ENCODE results near the gene LRRC8C.

The LRRC8C gene

GRCh38 chr1:89728381-89728780, 95.5 kb downstream of the LRRC8C start:
- Histone ChIP-seq H3K36me3 (ENCODE audit: insufficient read depth, low read length) (no peaks in the 10 kb centered on the region), H3K4me1 (ENCODE audit: control insufficient read depth, insufficient read depth, low read length) (peaks cover 23% of the 10 kb centered on the region), H3K9me3 (replicated peaks; ENCODE audit: low read length) (no peaks in the 10 kb centered on the region), H3K9ac (ENCODE audit: low read depth, low read length) (no peak overlapping the region), H3K27me3 (ENCODE audit: control insufficient read depth, insufficient read depth, low read length) (no peaks in the 10 kb centered on the region), H3K4me3 (ENCODE audit: low read length) (no peak overlapping the region), H3K4me2 (ENCODE audit: low read length) (no peak overlapping the region)

DNA sequence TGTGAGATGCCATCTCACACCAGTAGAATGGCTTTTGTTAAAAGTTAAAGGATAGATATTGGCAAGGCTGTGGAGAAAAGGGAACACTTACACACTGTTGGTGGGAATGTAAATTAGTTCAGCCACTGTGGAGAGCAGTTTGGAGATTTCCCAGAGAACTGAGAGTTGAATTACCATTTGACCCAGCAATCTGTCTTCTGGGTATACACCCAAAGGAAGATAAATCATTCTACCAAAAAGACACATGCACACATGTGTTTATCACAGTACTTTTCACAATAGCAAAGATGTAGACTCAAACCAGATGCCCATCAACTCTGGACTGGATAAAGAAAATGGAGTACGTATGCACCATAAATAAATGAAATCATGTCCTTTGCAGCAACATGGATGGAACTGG, 99.3 kb downstream of the LRRC8C start:
- Histone ChIP-seq H3K9me3 (replicated peaks; ENCODE audit: low read length) (no peaks in the 10 kb centered on the region), H3K27me3 (ENCODE audit: control insufficient read depth, insufficient read depth, low read length) (no peaks in the 10 kb centered on the region), H3K9ac (ENCODE audit: low read depth, low read length) (no peak overlapping the region), H3K4me2 (ENCODE audit: low read length) (no peak overlapping the region), H3K36me3 (ENCODE audit: insufficient read depth, low read length) (no peaks in the 10 kb centered on the region), H3K4me3 (ENCODE audit: low read length) (no peak overlapping the region), H3K4me1 (ENCODE audit: control insufficient read depth, insufficient read depth, low read length) (no peaks in the 10 kb centered on the region)

GRCh38 chr1:89732643-89733222, 99.8 kb downstream of the LRRC8C start:
- Histone ChIP-seq H3K4me1 (ENCODE audit: control insufficient read depth, insufficient read depth, low read length) (no peaks in the 10 kb centered on the region), H3K4me3 (ENCODE audit: low read length) (no peak overlapping the region), H3K27me3 (ENCODE audit: control insufficient read depth, insufficient read depth, low read length) (no peaks in the 10 kb centered on the region), H3K9ac (ENCODE audit: low read depth, low read length) (no peak overlapping the region), H3K9me3 (replicated peaks; ENCODE audit: low read length) (no peaks in the 10 kb centered on the region), H3K4me2 (ENCODE audit: low read length) (no peak overlapping the region), H3K36me3 (ENCODE audit: insufficient read depth, low read length) (no peaks in the 10 kb centered on the region)

DNA sequence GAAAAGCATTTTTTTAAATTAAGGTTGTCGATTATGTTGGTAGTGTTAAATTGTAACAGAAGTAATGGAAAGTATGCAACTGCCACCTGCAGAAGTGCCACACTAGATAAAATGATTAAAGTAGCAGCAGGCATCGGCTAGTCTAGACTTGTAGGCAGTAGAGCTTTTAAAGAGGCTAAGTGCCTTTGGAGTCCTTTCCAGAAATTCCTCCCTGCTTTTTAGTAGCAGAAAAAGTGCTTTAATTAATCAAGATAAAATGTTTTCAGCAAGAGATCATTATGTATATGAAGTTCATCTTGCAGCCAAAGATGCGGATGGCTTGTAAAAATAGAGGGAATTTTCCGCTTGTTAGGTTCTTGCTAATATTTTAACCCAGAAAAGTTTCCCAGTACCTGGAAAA, 100.8 kb downstream of the LRRC8C start:
- no peaks in the 10 kb centered on the region for H3K4me1 ChIP-seq (ENCODE audit: control insufficient read depth, insufficient read depth, low read length)
- no peak overlapping the region for H3K9ac ChIP-seq (ENCODE audit: low read depth, low read length)
- no peaks in the 10 kb centered on the region for H3K27me3 ChIP-seq (ENCODE audit: control insufficient read depth, insufficient read depth, low read length)
- H3K36me3 ChIP-seq (ENCODE audit: insufficient read depth, low read length): no peaks in the 10 kb centered on the region
- H3K4me3 ChIP-seq (ENCODE audit: low read length): no peak overlapping the region
- H3K4me2 ChIP-seq (ENCODE audit: low read length): no peak overlapping the region
- H3K9me3 ChIP-seq (replicated peaks; ENCODE audit: low read length): no peaks in the 10 kb centered on the region

- Histone ChIP-seq H3K9ac (ENCODE audit: low read depth, low read length) (no peak overlapping the region), H3K27me3 (ENCODE audit: control insufficient read depth, insufficient read depth, low read length) (no peaks in the 10 kb centered on the region), H3K4me3 (ENCODE audit: low read length) (no peak overlapping the region), H3K4me2 (ENCODE audit: low read length) (no peak overlapping the region), H3K36me3 (ENCODE audit: insufficient read depth, low read length) (no peaks in the 10 kb centered on the region), H3K9me3 (replicated peaks; ENCODE audit: low read length) (no peaks in the 10 kb centered on the region), H3K4me1 (ENCODE audit: control insufficient read depth, insufficient read depth, low read length) (peaks cover 2% of the 10 kb centered on the region)
Measured at GRCh38 chr1:89734442-89734841, 101.5 kb downstream of the LRRC8C start.

- Histone ChIP-seq H3K4me1 (ENCODE audit: control insufficient read depth, insufficient read depth, low read length) (peaks cover 5% of the 10 kb centered on the region), H3K9me3 (replicated peaks; ENCODE audit: low read length) (no peaks in the 10 kb centered on the region), H3K4me2 (ENCODE audit: low read length) (no peak overlapping the region), H3K27me3 (ENCODE audit: control insufficient read depth, insufficient read depth, low read length) (no peaks in the 10 kb centered on the region), H3K36me3 (ENCODE audit: insufficient read depth, low read length) (no peaks in the 10 kb centered on the region), H3K4me3 (ENCODE audit: low read length) (no peak overlapping the region), H3K9ac (ENCODE audit: low read depth, low read length) (no peak overlapping the region)
Measured at GRCh38 chr1:89735479-89735878, 102.6 kb downstream of the LRRC8C start.

- Histone ChIP-seq H3K9ac (ENCODE audit: low read depth, low read length) (no peak overlapping the region), H3K27me3 (ENCODE audit: control insufficient read depth, insufficient read depth, low read length) (no peaks in the 10 kb centered on the region), H3K4me2 (ENCODE audit: low read length) (no peak overlapping the region), H3K4me1 (ENCODE audit: control insufficient read depth, insufficient read depth, low read length) (peaks cover 5% of the 10 kb centered on the region), H3K4me3 (ENCODE audit: low read length) (no peak overlapping the region), H3K36me3 (ENCODE audit: insufficient read depth, low read length) (no peaks in the 10 kb centered on the region), H3K9me3 (replicated peaks; ENCODE audit: low read length) (no peaks in the 10 kb centered on the region)
Measured at GRCh38 chr1:89736937-89737733, 104.2 kb downstream of the LRRC8C start.

GRCh38 chr1:89737985-89738510, 105.1 kb downstream of the LRRC8C start:
- Histone ChIP-seq H3K36me3 (ENCODE audit: insufficient read depth, low read length) (no peaks in the 10 kb centered on the region), H3K4me3 (ENCODE audit: low read length) (no peak overlapping the region), H3K4me1 (ENCODE audit: control insufficient read depth, insufficient read depth, low read length) (peaks cover 5% of the 10 kb centered on the region), H3K9me3 (replicated peaks; ENCODE audit: low read length) (no peaks in the 10 kb centered on the region), H3K27me3 (ENCODE audit: control insufficient read depth, insufficient read depth, low read length) (no peaks in the 10 kb centered on the region), H3K9ac (ENCODE audit: low read depth, low read length) (no peak overlapping the region), H3K4me2 (ENCODE audit: low read length) (no peak overlapping the region)

GRCh38 chr1:89739013-89739843, 106.3 kb downstream of the LRRC8C start:
- Histone ChIP-seq H3K36me3 (ENCODE audit: insufficient read depth, low read length) (no peaks in the 10 kb centered on the region), H3K9me3 (replicated peaks; ENCODE audit: low read length) (no peaks in the 10 kb centered on the region), H3K9ac (ENCODE audit: low read depth, low read length) (no peak overlapping the region), H3K4me1 (ENCODE audit: control insufficient read depth, insufficient read depth, low read length) (peaks cover 5% of the 10 kb centered on the region), H3K27me3 (ENCODE audit: control insufficient read depth, insufficient read depth, low read length) (no peaks in the 10 kb centered on the region), H3K4me2 (ENCODE audit: low read length) (no peak overlapping the region), H3K4me3 (ENCODE audit: low read length) (no peak overlapping the region)

DNA sequence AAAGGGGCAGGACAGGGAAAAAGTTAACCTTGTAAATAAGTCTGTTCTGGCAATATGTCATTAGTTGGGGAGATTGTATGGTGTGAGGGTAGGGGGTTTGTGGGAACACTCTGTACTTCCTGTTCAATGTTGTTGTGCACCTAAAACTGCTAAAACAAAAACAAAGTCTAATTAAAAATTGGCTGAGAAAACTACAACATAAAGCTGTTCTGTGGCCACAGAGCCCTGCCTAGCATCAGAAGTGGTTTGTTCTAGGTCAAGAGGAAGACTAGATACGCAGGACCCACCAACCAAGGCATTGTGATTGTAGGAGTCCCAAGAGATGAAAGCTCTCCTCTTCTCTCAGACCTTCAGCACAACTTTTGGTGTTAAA, 106.9 kb downstream of the LRRC8C start:
- Histone ChIP-seq H3K4me2 (ENCODE audit: low read length) (no peak overlapping the region), H3K4me3 (ENCODE audit: low read length) (no peak overlapping the region), H3K36me3 (ENCODE audit: insufficient read depth, low read length) (no peaks in the 10 kb centered on the region), H3K4me1 (ENCODE audit: control insufficient read depth, insufficient read depth, low read length) (peaks cover 5% of the 10 kb centered on the region), H3K27me3 (ENCODE audit: control insufficient read depth, insufficient read depth, low read length) (no peaks in the 10 kb centered on the region), H3K9me3 (replicated peaks; ENCODE audit: low read length) (no peaks in the 10 kb centered on the region), H3K9ac (ENCODE audit: low read depth, low read length) (no peak overlapping the region)

DNA sequence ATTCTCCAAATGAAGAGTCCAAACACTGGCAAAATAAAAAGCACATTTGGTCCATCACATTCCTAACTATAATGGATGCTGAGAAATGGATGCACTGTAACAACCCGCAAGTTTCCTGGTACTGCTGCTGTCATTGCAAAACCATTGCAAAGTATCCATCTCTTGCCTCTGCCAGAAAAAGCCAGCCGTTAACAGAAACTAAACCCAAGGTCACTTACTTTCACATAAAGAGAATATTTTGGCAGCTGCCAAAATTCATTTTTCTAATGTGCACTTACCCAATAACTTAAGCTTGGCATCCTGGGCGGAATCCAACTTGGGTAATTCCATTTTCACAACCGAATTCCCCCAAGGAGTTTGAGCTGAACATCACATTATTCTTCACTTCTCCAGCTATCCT, 110.9 kb downstream of the LRRC8C start:
- peaks cover 5% of the 10 kb centered on the region for H3K4me1 ChIP-seq (ENCODE audit: control insufficient read depth, insufficient read depth, low read length)
- H3K27me3 ChIP-seq (ENCODE audit: control insufficient read depth, insufficient read depth, low read length): no peaks in the 10 kb centered on the region
- H3K4me3 ChIP-seq (ENCODE audit: low read length): no peak overlapping the region
- no peak overlapping the region for H3K9ac ChIP-seq (ENCODE audit: low read depth, low read length)
- H3K36me3 ChIP-seq (ENCODE audit: insufficient read depth, low read length): no peaks in the 10 kb centered on the region
- H3K9me3 ChIP-seq (replicated peaks; ENCODE audit: low read length): no peaks in the 10 kb centered on the region
- no peak overlapping the region for H3K4me2 ChIP-seq (ENCODE audit: low read length)
